IPS-15b (cell line): ENCODE data around the gene USP2.

Source experiments
- H3K27me3 ChIP-seq: one replicate; pipeline ENCODE4 v1.6.1; 2013; ENCODE audit warnings: low read length; ENCODE audit not compliant: control insufficient read depth, insufficient read depth
- H3K36me3 ChIP-seq: one replicate; pipeline ENCODE4 v1.6.1; 2013; ENCODE audit warnings: low read length; ENCODE audit not compliant: control insufficient read depth, insufficient read depth
- H3K4me1 ChIP-seq: one replicate; pipeline ENCODE4 v1.6.1; 2013; ENCODE audit warnings: mild to moderate bottlenecking, low read length; ENCODE audit not compliant: control insufficient read depth, insufficient read depth
- H3K4me3 ChIP-seq: one replicate; pipeline ENCODE4 v1.5.1; 2013; ENCODE audit warnings: low read depth, low read length
- H3K9ac ChIP-seq: one replicate; pipeline ENCODE4 v1.6.1; 2013; ENCODE audit warnings: low read depth, mild to moderate bottlenecking, low read length
- H3K9me3 ChIP-seq: one replicate; pipeline ENCODE4 v1.6.1; 2013; ENCODE audit warnings: mild to moderate bottlenecking, low read length; ENCODE audit not compliant: control insufficient read depth, insufficient read depth

Gene USP2

GRCh38 chr11:119356349-119357031 lies 25.0 kb downstream of the USP2 start:
- H3K4me1 ChIP-seq, result peaks cover 6% of the 10 kb centered on the region
- peak overlapping the region; percentile 76 for H3K4me3 ChIP-seq
- peaks cover 20% of the 10 kb centered on the region for H3K27me3 ChIP-seq
- peak overlapping the region; percentile 79 for H3K9ac ChIP-seq
- H3K9me3 ChIP-seq, result no peaks in the 10 kb centered on the region
- no peaks in the 10 kb centered on the region for H3K36me3 ChIP-seq

GRCh38 chr11:119355091-119355843 lies 26.2 kb downstream of the USP2 start:
- no peaks in the 10 kb centered on the region for H3K4me1 ChIP-seq
- no peaks in the 10 kb centered on the region for H3K36me3 ChIP-seq
- no peaks in the 10 kb centered on the region for H3K9me3 ChIP-seq
- H3K9ac ChIP-seq, result no peak overlapping the region
- H3K27me3 ChIP-seq, result peaks cover 20% of the 10 kb centered on the region
- no peak overlapping the region for H3K4me3 ChIP-seq

- H3K4me1 ChIP-seq, result no peaks in the 10 kb centered on the region
- H3K36me3 ChIP-seq, result no peaks in the 10 kb centered on the region
- no peak overlapping the region for H3K9ac ChIP-seq
- peaks cover 19% of the 10 kb centered on the region for H3K27me3 ChIP-seq
- H3K4me3 ChIP-seq, result no peak overlapping the region
- no peaks in the 10 kb centered on the region for H3K9me3 ChIP-seq
Measured at GRCh38 chr11:119352857-119353260, 28.6 kb downstream of the USP2 start.

- Histone ChIP-seq H3K27me3 (peaks cover 21% of the 10 kb centered on the region), H3K4me1 (no peaks in the 10 kb centered on the region), H3K4me3 (no peak overlapping the region), H3K9ac (no peak overlapping the region), H3K9me3 (no peaks in the 10 kb centered on the region), H3K36me3 (no peaks in the 10 kb centered on the region)
Measured at GRCh38 chr11:119351232-119351631, 30.3 kb downstream of the USP2 start.

DNA sequence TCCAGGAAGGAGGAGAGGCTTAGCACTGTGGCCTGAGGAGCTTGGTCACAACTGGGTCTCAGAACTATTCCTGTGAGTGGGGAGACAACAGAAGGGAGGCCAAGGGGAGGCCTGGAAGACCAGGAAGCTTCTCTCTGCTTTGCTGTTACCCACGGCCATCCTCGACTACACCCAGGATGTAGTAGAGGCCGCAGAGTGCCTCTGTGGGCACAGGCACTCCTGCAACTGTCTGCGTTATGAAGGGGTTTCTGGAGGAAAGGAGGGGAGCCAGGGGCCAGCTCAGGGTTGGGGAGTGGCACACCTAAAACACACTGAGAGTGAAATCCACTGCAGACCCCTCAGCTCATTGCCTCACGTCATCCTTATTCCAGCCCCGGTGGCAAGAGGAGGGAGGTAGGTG lies 31.2 kb downstream of the USP2 start:
- Histone ChIP-seq H3K36me3 (no peaks in the 10 kb centered on the region), H3K4me1 (no peaks in the 10 kb centered on the region), H3K9ac (no peak overlapping the region), H3K9me3 (no peaks in the 10 kb centered on the region), H3K27me3 (peaks cover 19% of the 10 kb centered on the region), H3K4me3 (no peak overlapping the region)

GRCh38 chr11:119347940-119348605 lies 33.4 kb downstream of the USP2 start:
- H3K9ac ChIP-seq, result no peak overlapping the region
- H3K9me3 ChIP-seq, result no peaks in the 10 kb centered on the region
- H3K36me3 ChIP-seq, result no peaks in the 10 kb centered on the region
- no peak overlapping the region for H3K4me3 ChIP-seq
- no peaks in the 10 kb centered on the region for H3K4me1 ChIP-seq
- H3K27me3 ChIP-seq, result peaks cover 25% of the 10 kb centered on the region

- H3K4me3 ChIP-seq, result no peak overlapping the region
- no peaks in the 10 kb centered on the region for H3K36me3 ChIP-seq
- no peaks in the 10 kb centered on the region for H3K9me3 ChIP-seq
- H3K9ac ChIP-seq, result no peak overlapping the region
- no peaks in the 10 kb centered on the region for H3K4me1 ChIP-seq
- peaks cover 33% of the 10 kb centered on the region for H3K27me3 ChIP-seq
Measured at GRCh38 chr11:119347242-119347641, 34.2 kb downstream of the USP2 start.

DNA sequence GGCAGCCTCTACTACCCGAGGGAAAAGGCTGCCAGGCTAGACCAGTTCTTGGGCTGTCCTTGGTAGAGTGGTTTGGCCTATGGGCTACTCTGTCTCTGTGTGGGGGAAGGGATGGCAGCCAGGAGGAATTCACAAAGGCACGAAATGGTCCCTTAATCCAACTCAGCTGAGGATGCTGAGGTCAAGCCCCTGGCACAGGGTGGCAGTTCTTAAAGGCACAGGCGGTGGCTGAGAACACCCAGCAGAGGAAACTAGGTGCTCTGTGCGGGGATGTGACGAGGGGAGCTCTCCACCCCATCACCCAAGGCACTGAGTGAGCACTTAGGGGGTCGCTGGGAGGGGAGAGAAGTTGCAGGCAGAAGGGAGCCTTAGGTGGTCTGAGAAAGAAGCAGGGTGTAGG lies 34.9 kb downstream of the USP2 start, which contains the start of gene MFRP:
Gene MFRP (minus strand): TSS at position 101 of the 400 bp plus-strand sequence. CDS start 192 bp downstream, outside the sequence.
- H3K27me3 ChIP-seq, result peaks cover 37% of the 10 kb centered on the region
- H3K4me1 ChIP-seq, result no peaks in the 10 kb centered on the region

DNA sequence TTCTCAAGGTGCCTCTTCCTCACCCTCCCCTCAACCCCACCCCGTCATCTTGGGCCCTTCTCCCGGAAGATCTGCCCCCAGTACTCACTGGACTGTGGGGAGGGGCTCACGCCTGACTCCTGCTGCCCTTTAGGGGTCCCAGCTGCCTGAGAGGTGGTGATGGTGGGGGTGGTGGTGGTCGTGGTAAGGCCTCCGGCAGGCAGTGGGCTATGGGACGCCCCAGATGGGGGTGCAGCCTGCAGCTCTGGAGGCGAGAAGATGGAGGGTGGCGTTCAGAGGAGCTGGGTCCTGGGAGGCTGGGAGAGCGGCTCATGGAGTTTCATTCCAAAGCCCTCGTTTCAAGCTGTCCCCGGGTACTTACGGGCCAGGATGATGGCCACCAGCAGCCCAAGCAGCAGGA lies 35.8 kb downstream of the USP2 start:
- no peaks in the 10 kb centered on the region for H3K9me3 ChIP-seq
- H3K9ac ChIP-seq, result no peak overlapping the region
- H3K4me3 ChIP-seq, result no peak overlapping the region
- H3K36me3 ChIP-seq, result no peaks in the 10 kb centered on the region
- H3K27me3 ChIP-seq, result peaks cover 46% of the 10 kb centered on the region
- no peaks in the 10 kb centered on the region for H3K4me1 ChIP-seq

More for the DNA sequence above, 34.9 kb downstream of the USP2 start, which contains the start of gene MFRP:
- H3K36me3 ChIP-seq, result no peaks in the 10 kb centered on the region
- H3K4me3 ChIP-seq, result no peak within 1 kb of the TSS
- H3K9me3 ChIP-seq, result no peaks in the 10 kb centered on the region
- no peak within 1 kb of the TSS for H3K9ac ChIP-seq

GRCh38 chr11:119344291-119345010 lies 37.0 kb downstream of the USP2 start:
- Histone ChIP-seq H3K9me3 (no peaks in the 10 kb centered on the region), H3K9ac (no peak overlapping the region), H3K4me1 (no peaks in the 10 kb centered on the region), H3K27me3 (peaks cover 48% of the 10 kb centered on the region), H3K36me3 (no peaks in the 10 kb centered on the region), H3K4me3 (no peak overlapping the region)

- Histone ChIP-seq H3K4me3 (no peak overlapping the region), H3K36me3 (no peaks in the 10 kb centered on the region), H3K9me3 (no peaks in the 10 kb centered on the region), H3K27me3 (peaks cover 55% of the 10 kb centered on the region), H3K4me1 (peaks cover 6% of the 10 kb centered on the region), H3K9ac (no peak overlapping the region)
Measured at GRCh38 chr11:119343726-119344125, 37.8 kb downstream of the USP2 start.
